ENCODE results near the gene STARD3NL. TPM values are rescaled to one million over a fixed set of nuclear protein-coding genes. Genes with fewer than 3 reads are reported as not detected.
"Not testable (repeated sequence)": the region's sequence is repeated elsewhere in the genome, so short reads cannot be mapped to it uniquely, and the experiment has no call there.

Gene STARD3NL
- total and polyA plus RNA-seq, 2 donors: 28.8 to 34.0 TPM

DNA sequence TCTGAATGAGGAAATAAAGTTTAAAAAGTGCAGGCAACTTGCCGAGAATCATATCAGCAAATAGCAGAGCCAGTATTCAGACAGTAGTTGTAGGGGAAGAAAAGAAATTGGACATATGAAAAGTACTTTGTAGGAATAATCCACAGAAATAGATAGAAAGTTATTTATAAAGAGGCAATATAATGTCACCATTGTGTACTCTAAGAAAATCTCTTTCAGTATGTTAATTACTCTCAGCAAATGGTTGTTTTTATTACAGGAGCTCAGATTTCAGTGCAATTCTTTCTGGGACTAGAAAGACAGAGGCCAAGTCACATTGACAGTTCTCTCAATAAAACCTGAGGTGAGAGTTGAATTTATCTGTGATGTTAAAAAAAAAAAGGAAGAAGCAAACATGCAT, 85.2 kb downstream of the STARD3NL start:
- not testable (repeated sequence) for DNase-seq (ENCODE audit: low read depth in 6 of 9, low spot score in 9 of 9); H3K4me3 ChIP-seq (ENCODE audit: low read length in 2 of 2); H3K36me3 ChIP-seq (ENCODE audit: control insufficient read depth in 2 of 2, insufficient read depth in 2 of 2, low read length in 1 of 2); H3K4me1 ChIP-seq (ENCODE audit: control insufficient read depth in 2 of 2, insufficient read depth in 2 of 2, low read length in 2 of 2); H3K9me3 ChIP-seq (ENCODE audit: control insufficient read depth in 2 of 2, insufficient read depth in 1 of 2, low read length in 1 of 2); H3K27ac ChIP-seq (ENCODE audit: low read depth in 1 of 2, low read length in 1 of 2); H3K27me3 ChIP-seq (ENCODE audit: control insufficient read depth in 2 of 2, insufficient read depth in 1 of 2, low read length in 1 of 2)
- WGBS: 74% methylated on average over 1 of the region's 1 CpG

DNA sequence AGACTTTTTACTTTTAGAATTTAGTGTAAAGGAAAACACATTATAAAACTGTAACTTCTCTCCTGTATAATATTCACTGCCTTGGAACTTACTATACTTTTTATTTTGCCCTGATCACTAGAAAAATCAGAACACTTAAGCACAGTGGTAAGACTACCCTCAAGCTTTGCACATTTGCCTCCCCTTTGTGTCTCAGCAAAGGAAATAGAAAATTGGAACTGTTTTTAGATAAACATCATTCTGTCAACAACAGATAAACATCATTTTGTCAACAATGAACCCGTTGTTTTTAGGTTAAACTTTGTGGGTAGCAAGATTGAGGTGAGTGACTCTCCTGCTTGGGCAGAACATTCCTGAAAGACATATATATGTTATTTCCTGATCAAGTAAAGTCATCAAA, 86.6 kb downstream of the STARD3NL start:
- H3K9me3 ChIP-seq (ENCODE audit: control insufficient read depth in 2 of 2, insufficient read depth in 1 of 2, low read length in 1 of 2); H3K4me3 ChIP-seq (ENCODE audit: low read length in 2 of 2); H3K4me1 ChIP-seq (ENCODE audit: control insufficient read depth in 2 of 2, insufficient read depth in 2 of 2, low read length in 2 of 2); H3K36me3 ChIP-seq (ENCODE audit: control insufficient read depth in 2 of 2, insufficient read depth in 2 of 2, low read length in 1 of 2); H3K27me3 ChIP-seq (ENCODE audit: control insufficient read depth in 2 of 2, insufficient read depth in 1 of 2, low read length in 1 of 2): not testable (repeated sequence)
- DNase-seq (ENCODE audit: low read depth in 6 of 9, low spot score in 9 of 9): peak in 1 of 9 donors; percentile 33
- WGBS: 25% methylated on average over 1 of the region's 1 CpG
- H3K27ac ChIP-seq (ENCODE audit: low read depth in 1 of 2, low read length in 1 of 2): peak overlapping the region in 1 of 2 donors; percentile 56

DNA sequence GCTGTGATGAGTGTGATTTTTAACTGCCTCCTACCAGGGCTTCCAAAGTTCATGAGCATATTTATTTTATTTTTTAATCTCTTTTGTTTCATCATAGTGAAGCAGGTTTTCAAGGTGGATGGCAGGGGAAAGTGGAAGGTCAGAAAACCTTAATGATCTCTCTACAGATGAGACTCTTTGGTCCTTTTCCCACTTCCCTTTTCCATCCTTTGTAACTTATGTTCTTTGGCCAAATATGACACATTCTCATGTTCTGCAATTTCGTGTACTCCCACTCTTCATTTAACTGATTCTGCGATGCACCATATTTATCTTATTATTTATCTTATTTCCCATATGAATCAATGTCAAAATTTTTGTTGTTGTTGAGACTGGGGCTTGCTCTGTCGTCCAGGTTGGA, 87.9 kb downstream of the STARD3NL start:
- WGBS: 43% methylated on average over 3 of the region's 3 CpGs
- DNase-seq (ENCODE audit: low read depth in 6 of 9, low spot score in 9 of 9); H3K9me3 ChIP-seq (ENCODE audit: control insufficient read depth in 2 of 2, insufficient read depth in 1 of 2, low read length in 1 of 2); H3K4me3 ChIP-seq (ENCODE audit: low read length in 2 of 2); H3K4me1 ChIP-seq (ENCODE audit: control insufficient read depth in 2 of 2, insufficient read depth in 2 of 2, low read length in 2 of 2); H3K36me3 ChIP-seq (ENCODE audit: control insufficient read depth in 2 of 2, insufficient read depth in 2 of 2, low read length in 1 of 2); H3K27me3 ChIP-seq (ENCODE audit: control insufficient read depth in 2 of 2, insufficient read depth in 1 of 2, low read length in 1 of 2); H3K27ac ChIP-seq (ENCODE audit: low read depth in 1 of 2, low read length in 1 of 2): not testable (repeated sequence)

DNA sequence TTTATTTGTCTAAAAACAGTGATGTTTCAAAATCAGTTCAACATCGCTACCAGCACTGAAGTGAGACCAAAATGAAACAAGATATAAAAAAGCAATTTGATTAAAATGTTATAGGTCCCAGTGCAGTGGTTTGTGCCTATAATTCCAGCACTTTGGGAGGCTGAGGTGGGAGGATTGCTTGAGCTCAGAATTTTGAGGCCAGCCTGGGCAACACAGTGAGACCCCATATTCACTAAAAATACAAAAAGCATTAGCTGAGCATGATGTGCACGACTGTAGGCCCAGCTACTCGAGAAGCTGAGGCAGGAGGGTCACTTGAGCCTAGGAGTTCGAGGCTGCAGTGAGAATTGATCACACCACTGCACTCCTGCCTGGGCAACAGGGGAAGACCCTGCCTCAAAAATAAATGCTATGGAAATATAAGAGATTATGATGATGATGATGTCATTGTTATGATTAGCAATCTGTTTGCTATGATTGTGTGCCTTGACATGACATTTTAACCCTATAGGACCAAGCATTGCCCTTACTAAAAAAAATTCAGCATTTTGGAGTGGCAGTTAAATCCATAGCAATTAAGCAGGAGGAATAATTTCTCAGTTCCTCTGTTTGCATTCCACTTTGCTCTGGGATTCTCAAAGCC, 91.8 kb downstream of the STARD3NL start:
- DNase-seq (ENCODE audit: low read depth in 6 of 9, low spot score in 9 of 9); H3K9me3 ChIP-seq (ENCODE audit: control insufficient read depth in 2 of 2, insufficient read depth in 1 of 2, low read length in 1 of 2); H3K4me1 ChIP-seq (ENCODE audit: control insufficient read depth in 2 of 2, insufficient read depth in 2 of 2, low read length in 2 of 2); H3K27ac ChIP-seq (ENCODE audit: low read depth in 1 of 2, low read length in 1 of 2); H3K4me3 ChIP-seq (ENCODE audit: low read length in 2 of 2); H3K27me3 ChIP-seq (ENCODE audit: control insufficient read depth in 2 of 2, insufficient read depth in 1 of 2, low read length in 1 of 2); H3K36me3 ChIP-seq (ENCODE audit: control insufficient read depth in 2 of 2, insufficient read depth in 2 of 2, low read length in 1 of 2): not testable (repeated sequence)
- WGBS: 40% methylated on average over 4 of the region's 4 CpGs

DNA sequence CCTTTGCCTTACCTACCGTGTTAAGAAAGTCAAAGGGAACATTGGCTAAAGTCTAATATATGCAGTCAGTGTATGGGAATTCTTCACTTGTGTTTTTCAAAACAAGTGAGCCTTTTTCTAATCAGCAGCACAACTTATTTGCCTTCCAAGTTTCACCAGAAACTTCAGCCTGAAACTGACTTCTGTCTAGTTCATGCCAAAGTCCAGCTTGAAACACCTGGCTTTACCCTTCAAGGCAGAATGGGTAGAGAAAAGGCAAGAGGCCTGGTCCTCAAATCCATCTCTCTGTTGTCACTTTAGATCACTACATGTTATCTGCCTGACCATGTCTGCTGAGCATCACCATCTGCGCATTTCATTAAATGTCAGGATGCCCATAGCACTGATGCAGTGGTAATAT, 92.4 kb downstream of the STARD3NL start:
- not testable (repeated sequence) for H3K27me3 ChIP-seq (ENCODE audit: control insufficient read depth in 2 of 2, insufficient read depth in 1 of 2, low read length in 1 of 2); H3K9me3 ChIP-seq (ENCODE audit: control insufficient read depth in 2 of 2, insufficient read depth in 1 of 2, low read length in 1 of 2); DNase-seq (ENCODE audit: low read depth in 6 of 9, low spot score in 9 of 9); H3K27ac ChIP-seq (ENCODE audit: low read depth in 1 of 2, low read length in 1 of 2); H3K4me3 ChIP-seq (ENCODE audit: low read length in 2 of 2); H3K4me1 ChIP-seq (ENCODE audit: control insufficient read depth in 2 of 2, insufficient read depth in 2 of 2, low read length in 2 of 2); H3K36me3 ChIP-seq (ENCODE audit: control insufficient read depth in 2 of 2, insufficient read depth in 2 of 2, low read length in 1 of 2)
- 22% methylated on average over 1 of the region's 2 CpGs for WGBS

- Histone ChIP-seq H3K27ac (ENCODE audit: low read depth in 1 of 2, low read length in 1 of 2) (peak within 1 kb of the TSS in 1 of 2 donors; percentile 57), H3K4me3 (ENCODE audit: low read length in 2 of 2) (peak within 1 kb of the TSS; percentile 9 to 35), H3K4me1 (ENCODE audit: control insufficient read depth in 2 of 2, insufficient read depth in 2 of 2, low read length in 2 of 2) (peaks cover 0 to 5% of the 10 kb centered on the region in 2 donors), H3K9me3 (ENCODE audit: control insufficient read depth in 2 of 2, insufficient read depth in 1 of 2, low read length in 1 of 2) (no peaks in the 10 kb centered on the region), H3K27me3 (ENCODE audit: control insufficient read depth in 2 of 2, insufficient read depth in 1 of 2, low read length in 1 of 2) (no peaks in the 10 kb centered on the region), H3K36me3 (ENCODE audit: control insufficient read depth in 2 of 2, insufficient read depth in 2 of 2, low read length in 1 of 2) (no peaks in the 10 kb centered on the region)
- DNase-seq (ENCODE audit: low read depth in 6 of 9, low spot score in 9 of 9): peak in 1 of 9 donors; percentile 28
- WGBS: 36% methylated on average over 2 of the region's 2 CpGs
Observed at GRCh38 chr7:38273286-38273995, 95.4 kb downstream of the STARD3NL start, which contains the start of gene TARP. TARP (minus strand) TSS chr7:38273636.

- Histone ChIP-seq H3K4me1 (ENCODE audit: control insufficient read depth in 2 of 2, insufficient read depth in 2 of 2, low read length in 2 of 2) (peaks cover 0 to 5% of the 10 kb centered on the region in 2 donors), H3K27me3 (ENCODE audit: control insufficient read depth in 2 of 2, insufficient read depth in 1 of 2, low read length in 1 of 2) (no peaks in the 10 kb centered on the region), H3K36me3 (ENCODE audit: control insufficient read depth in 2 of 2, insufficient read depth in 2 of 2, low read length in 1 of 2) (no peaks in the 10 kb centered on the region), H3K4me3 (ENCODE audit: low read length in 2 of 2) (peak overlapping the region in 1 of 2 donors; percentile 35), H3K27ac (ENCODE audit: low read depth in 1 of 2, low read length in 1 of 2) (peak overlapping the region in 1 of 2 donors; percentile 57), H3K9me3 (ENCODE audit: control insufficient read depth in 2 of 2, insufficient read depth in 1 of 2, low read length in 1 of 2) (no peaks in the 10 kb centered on the region)
- DNase-seq (ENCODE audit: low read depth in 6 of 9, low spot score in 9 of 9): peak in 2 of 9 donors; percentile 22 to 53
- 18% methylated on average over 4 of the region's 4 CpGs for WGBS
Observed at GRCh38 chr7:38274486-38274885, 96.4 kb downstream of the STARD3NL start.

DNA sequence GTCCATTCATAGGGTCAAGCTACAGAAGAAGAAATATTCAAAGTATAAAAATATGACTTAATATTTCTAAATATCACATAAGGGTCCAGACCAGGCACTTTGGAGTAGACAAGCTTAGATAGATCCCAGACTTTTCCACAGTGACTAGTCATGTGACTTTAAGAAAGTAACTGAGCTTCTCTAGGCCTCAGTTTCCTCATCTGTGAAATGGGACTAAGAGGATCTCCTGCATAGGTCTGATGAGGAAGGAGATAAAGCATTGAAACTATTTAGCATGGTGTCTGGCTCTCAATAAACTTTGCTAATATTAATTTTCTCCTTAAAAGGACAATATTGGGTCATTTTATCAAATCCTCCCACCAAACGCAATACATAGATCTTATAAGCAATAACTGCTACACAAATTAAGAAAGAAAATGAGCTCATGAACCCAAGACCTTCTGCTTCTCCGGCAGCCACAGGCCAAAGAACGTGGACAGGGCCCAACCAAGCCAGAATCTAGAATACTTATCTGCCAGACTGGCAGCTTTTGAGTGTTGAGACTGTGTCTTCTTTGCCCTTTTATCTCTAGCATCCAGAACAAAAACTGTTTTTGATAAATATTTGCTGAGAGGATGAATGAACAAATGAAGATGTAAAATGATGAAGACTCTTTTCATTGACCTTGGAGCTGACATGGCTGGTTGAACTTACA, 97.0 kb downstream of the STARD3NL start:
- Histone ChIP-seq H3K4me3 (ENCODE audit: low read length in 2 of 2) (peak overlapping the region in 1 of 2 donors; percentile 35), H3K27me3 (ENCODE audit: control insufficient read depth in 2 of 2, insufficient read depth in 1 of 2, low read length in 1 of 2) (no peaks in the 10 kb centered on the region), H3K27ac (ENCODE audit: low read depth in 1 of 2, low read length in 1 of 2) (peak overlapping the region in 1 of 2 donors; percentile 12), H3K4me1 (ENCODE audit: control insufficient read depth in 2 of 2, insufficient read depth in 2 of 2, low read length in 2 of 2) (peaks cover 0 to 5% of the 10 kb centered on the region in 2 donors), H3K9me3 (ENCODE audit: control insufficient read depth in 2 of 2, insufficient read depth in 1 of 2, low read length in 1 of 2) (no peaks in the 10 kb centered on the region), H3K36me3 (ENCODE audit: control insufficient read depth in 2 of 2, insufficient read depth in 2 of 2, low read length in 1 of 2) (no peaks in the 10 kb centered on the region)
- 42% methylated on average over 3 of the region's 3 CpGs for WGBS
- DNase-seq (ENCODE audit: low read depth in 6 of 9, low spot score in 9 of 9): peak in 1 of 9 donors; percentile 49
